NOMO-1 treated with dmso at 0.1 percent for 144 hours (cell line): ENCODE measurements around the gene NAE1.
"Not testable (repeated sequence)": the region's sequence is repeated elsewhere in the genome, so short reads cannot be mapped to it uniquely, and the experiment has no call there.

Experiments
- DNase-seq: peaks from one replicate; lab custom pipeline; 2025; ENCODE audit not compliant: unreplicated experiment; lab: John Stamatoyannopoulos, UW

NAE1 gene

DNA sequence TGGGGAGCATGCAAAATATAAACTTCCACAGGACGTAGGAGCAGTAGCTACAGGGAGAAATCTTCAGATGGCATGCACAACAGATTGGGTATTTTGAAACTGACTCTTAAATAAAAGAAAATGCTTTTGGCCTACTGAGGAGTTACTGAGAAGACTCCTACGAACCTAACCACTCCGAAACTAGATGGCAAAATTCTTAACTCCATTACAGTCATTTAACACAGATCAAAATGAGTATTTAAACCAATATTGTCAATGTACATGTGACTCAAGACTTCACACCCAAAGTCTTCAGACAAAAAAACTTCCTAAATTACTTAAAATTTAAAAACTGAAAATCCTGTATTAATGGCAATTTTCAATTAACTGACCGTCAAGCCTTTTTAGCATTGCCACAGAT, 21.0 kb downstream of the NAE1 start:
- no peak for DNase-seq

DNA sequence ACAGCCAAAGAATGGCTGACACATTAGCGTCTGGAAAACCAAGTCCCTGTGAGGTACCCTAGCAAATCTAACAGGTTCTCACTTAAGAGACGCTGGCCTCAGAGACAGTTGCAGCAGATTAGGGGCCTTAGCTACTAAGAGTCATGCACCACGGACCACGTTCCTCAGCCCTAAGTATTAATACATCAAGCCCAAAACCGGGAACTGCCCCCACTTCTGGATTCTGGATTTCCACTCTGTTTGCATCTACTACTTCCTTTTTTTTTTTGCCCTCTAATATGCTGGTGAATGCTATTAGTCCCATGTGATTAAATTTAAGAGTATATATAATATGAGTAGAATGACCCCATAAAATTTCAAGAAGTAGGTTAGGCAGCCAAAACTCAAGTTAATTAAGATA, 28.6 kb downstream of the NAE1 start:
- DNase-seq, result no peak

DNA sequence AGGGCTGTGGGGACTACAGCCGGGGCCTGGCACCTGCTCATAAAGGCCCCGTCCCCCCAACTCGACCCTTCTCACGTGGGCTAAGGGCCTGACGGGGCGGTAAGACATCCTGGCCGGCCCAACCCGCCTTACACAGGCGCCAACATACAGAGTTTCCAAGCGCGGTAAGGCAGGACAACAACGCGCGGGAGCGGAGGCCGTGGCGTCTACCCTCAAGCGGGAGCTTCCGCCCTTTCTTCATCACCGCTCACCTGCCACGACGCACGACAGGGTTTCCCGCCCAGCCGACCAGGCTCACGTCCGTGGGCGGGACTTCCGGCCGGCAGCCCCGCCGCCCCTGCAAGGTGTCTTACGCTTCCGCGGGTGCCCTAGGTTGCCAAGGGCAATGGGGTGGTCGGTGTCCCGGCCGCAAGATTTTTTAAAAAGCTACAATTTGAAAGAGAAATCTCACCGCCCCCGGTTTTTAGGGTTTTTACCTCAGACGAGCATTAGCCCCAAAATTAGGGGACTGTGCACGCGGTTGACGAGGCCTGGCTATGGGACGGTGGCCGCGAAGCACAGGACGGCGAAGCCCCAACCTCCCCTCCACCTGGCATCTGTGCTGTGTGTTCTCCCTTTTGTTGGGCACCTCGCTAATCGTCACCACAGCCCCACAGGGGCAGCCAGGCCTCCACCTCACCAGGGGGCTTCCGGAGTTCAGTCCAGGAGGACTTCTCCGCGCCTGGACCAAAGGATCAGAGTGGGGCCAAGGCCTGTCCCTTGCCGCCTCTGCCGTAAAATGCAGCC, 29.3 kb downstream of the NAE1 start, which contains the start of gene TERB1:
Gene TERB1, minus strand, starts transcription at position 265 of the 786 bp plus-strand sequence. CDS start 4,786 bp downstream, outside the sequence.
- no peak for DNase-seq

DNA sequence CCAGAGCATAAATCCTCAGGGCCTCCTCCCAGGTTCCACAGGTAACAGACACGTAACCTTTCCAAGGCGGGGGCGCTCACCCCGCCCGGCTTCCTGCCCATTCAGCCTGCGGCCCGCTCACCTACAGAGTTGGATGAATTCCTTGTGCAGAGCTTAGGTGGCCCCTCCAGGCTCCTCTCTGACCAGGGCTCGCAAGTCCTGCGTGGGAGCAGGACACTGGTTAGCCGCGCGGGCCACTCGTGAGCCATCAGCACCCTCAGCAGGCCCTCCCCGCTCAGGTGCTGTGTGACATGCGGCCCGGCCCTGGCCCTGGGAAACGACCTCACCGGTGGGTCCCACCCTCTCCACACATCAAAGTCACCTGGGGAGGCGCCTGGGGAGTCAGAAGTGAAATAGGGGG, 29.9 kb downstream of the NAE1 start:
- no peak for DNase-seq

DNA sequence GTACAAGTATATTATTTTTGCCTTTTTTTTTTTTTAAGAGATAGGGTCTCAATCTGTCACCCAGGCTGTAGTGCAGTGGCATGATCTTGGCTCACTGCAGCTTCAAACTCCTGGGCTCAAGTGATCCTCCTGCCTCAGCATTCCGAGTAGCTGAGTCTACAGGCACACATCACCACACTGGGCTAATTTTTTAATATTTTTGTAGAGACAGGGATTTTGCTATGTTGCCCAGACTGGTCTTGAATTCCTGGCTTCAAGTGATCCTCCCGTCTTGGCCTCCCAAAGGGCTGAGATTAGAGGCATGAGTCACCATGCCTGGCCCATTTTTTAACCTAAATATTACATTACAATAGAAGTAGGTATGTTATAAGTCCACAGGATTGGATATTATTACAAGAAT, 32.6 kb downstream of the NAE1 start:
- DNase-seq, result no peak

DNA sequence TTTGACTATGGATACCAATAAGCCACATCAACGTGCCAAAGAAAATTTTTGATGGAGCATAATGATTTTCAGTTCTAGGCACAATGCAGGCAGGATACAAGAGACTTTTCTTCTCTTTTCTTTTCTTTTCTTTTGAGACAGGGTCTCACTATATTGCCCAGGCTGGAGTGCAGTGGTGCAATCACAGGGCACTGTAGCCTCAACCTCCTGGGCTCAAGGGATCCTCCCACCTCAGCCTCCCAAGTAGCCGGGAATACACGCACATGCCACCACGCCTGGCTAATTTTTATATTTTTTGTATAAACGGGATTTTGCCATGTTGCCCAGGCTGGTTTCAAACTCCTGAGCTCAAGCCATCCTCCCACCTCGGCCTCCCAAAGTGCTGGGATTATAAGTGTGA, 36.8 kb downstream of the NAE1 start:
- DNase-seq, result not testable (repeated sequence)

DNA sequence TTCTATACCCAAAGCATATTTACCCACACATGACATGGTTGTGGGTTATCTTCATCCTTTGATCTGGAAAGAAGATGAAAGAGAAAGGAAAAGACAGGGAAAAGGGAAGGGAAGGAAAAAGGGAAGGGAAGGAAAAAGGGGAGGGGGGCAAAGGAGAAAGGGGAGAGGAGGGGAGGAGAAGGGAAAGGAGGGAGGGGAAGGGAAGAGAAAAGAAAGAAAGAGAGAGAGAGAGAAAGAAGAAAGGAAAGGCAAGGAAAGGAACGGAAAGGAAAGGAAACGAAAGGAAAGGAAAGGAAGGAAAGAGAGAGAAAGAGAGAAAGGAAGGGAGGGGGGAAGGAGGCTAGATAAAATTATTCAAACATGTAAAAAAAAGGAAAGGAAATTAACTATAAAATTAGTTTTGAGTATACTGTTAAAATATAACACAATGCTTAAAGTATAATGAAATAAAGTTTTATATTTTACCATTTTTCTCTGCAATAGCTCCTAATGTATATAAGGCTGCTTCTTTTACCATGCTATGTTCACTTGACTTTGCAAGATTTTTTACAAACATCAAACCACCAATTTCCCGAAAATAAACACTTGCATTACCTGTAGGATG, 40.5 kb downstream of the NAE1 start:
- no peak for DNase-seq

DNA sequence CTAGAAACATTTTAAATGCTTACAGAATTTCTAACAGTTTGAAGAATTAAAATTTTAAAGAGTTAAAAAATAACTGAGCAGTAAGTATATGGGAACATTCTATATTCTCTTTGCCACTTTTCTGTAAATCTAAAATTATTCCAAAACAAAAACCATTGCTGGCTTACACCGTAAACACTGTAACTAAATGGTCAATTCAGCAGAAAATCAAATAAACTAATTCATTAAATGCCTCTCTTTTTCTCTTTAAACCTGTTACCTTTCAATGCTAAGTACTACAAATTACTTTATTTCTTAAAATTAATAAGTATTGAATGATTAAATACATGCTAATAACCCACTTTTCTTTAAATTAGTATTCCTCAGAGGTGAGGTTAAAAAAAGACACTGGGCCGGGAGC, 43.3 kb downstream of the NAE1 start:
- no peak for DNase-seq

DNA sequence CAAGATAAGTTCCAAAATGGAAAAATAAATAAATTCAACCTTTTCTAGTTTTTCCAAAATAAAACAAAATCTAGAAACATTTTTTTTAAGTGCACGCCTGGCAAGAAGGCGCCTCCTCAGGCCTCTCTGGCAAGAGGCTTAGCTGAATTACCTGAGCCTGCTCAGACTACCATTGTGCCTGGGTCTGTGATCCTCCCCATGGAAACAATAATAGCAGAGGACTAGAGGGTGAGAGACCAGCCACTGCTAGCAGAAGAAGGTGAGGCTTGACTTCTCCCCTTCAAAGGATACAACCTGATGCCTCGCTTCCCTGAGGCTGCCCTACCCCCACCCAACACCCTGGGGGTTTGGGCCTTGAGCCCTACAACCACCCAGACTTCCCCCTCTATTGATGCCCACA, 44.2 kb downstream of the NAE1 start:
- DNase-seq, result no peak

DNA sequence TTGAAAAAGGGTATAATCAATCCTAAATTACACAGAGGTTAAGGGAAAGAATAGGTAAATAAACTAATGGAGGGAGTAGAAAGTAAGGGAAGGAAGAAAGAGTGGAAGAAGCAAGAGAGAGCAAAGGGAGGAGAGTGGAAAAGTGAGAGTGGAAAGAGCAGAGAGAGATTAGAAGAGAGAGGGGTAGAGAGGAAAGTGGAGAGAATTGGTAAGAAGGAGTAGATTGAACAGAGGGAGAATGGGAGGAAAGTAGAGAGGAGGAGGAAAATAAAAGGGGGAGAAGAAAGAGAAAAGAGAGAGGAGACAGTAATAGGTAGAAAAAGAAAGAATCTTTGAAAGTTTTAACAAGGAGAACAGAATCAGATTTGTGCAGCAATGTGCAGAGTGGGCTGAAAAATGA, 54.3 kb downstream of the NAE1 start:
- DNase-seq, result no peak

DNA sequence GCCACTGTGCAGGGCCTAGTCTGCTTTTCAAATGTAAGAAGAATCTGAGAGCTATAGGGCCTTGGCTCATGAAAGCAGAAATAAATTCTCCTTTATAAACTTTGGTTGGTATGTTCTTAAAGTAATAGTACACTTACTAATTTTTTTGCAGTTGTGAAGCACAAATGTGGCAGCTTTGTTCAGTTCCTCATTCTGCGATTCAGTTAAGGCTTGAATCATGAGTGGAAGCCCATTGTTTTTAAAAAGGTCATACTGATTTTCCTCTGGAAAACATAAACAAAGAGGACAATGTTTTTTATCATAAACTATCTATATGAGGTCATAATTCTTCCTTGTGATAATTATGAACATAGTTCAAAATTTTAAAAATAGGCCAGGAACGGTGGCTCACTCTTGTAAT, 55.8 kb downstream of the NAE1 start:
- DNase-seq, result no peak

DNA sequence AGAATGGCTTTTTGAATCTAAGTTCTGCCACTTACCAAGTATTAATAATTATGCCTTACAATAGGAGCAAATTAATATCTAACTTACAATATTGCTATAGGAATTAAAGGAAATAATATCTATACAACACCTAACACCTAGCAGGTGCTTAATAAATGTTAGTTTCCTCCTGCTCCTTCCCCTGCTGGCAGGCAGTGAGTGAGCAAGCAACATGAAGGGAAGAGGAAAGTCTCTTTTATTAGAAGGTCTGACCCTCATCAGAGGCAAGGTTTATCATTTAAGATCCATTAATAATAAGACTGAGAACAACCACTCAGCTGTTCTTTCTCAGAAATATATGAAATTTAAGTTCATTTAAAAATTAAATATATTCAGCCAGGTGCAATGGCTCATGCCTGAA, 72.7 kb downstream of the NAE1 start:
- DNase-seq, result no peak

DNA sequence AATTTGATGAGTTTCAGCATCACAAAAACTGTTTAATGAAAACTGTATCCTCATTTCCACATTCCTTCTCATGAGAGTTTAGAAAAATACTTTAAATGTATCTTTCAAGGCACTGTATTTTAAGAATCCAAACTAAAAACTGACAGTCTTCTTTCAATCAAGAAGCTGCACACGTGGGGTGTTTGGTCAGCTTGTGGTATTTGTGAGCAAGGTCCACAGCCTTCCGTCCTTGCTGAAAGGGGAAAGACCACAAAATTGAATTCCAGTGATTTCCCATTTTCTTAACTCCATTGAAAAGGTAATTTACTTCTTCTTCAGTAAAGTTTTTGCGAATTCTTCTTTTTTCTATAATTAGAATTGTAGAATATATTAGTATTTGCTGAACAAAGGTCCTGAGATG, 76.0 kb downstream of the NAE1 start:
- no peak for DNase-seq

DNA sequence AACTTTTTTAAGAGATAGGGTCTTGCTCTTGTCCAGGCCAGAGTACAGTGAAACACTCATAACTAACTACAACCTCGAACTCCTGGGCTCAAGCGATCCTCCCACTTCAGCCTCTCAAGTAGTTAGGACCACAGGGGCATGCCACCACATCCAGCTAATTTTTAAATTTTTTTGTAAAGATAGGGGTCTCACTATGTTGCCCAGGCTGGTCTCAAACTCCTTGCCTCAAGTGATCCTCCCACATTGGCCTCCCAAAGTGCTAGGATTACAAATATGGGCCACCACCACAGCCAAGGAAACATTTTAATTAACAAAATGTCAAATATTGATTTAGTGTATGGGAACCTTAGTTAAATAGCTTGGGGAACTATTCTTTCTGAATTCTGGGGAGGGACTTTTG, 76.6 kb downstream of the NAE1 start:
- no peak for DNase-seq

DNA sequence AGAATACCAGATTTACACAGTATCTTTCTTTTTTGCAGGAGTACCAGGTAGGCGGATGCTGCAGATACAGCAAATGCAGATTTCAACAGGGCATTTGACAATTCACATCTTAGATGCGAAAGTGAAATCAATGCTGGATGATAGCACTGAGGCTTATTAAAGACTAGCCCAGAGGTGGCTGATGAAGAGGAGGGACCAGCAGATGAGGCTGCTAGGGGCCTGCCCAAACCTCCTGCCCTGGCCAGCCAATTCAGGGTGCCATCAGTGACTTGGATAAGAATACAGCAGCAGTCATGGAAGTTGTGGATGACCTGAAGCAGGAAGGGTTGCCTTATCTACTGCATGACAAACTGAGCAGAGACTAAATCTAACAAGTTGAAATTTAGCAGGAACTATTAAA, 77.8 kb downstream of the NAE1 start:
- DNase-seq, result no peak
